Glomerular endothelial cell (primary cell): ENCODE results near the gene TREM2. TPM values are rescaled to one million over a fixed set of nuclear protein-coding genes. Genes with fewer than 3 reads are reported as not detected.
"Not testable (repeated sequence)": the region's sequence is repeated elsewhere in the genome, so short reads cannot be mapped to it uniquely, and the experiment has no call there.

Source experiments
- DNase-seq: peaks from one replicate; pipeline ENCODE4 v3.0.0-alpha.2; 2011; ENCODE audit warnings: low read depth, low spot score; ENCODE audit errors: extremely low read depth
- total RNA-seq: library from RNA; depleted of rRNA; stranded (reverse); fragments of >200 nt; gene quantifications from 2 replicates; pipeline ENCODE4 v1.2.3, GENCODE V29; 2015

TREM2 gene
- not detected in 2 replicates for total RNA-seq

- no peak for DNase-seq
Observed at GRCh38 chr6:41162687-41163418, at the start of gene TREM2. TREM2 (minus strand) TSS chr6:41163116; CDS start chr6:41163082, 34 bp downstream.

- no peak for DNase-seq
Observed at GRCh38 chr6:41209547-41210320, 46.8 kb upstream of the TREM2 start.

GRCh38 chr6:41208439-41209106, 45.7 kb upstream of the TREM2 start:
- DNase-seq, result no peak

GRCh38 chr6:41204156-41204555, 41.2 kb upstream of the TREM2 start:
- no peak for DNase-seq

GRCh38 chr6:41201764-41202173, 38.9 kb upstream of the TREM2 start:
- DNase-seq, result no peak

- no peak for DNase-seq
Observed at GRCh38 chr6:41200901-41201763, 38.2 kb upstream of the TREM2 start, which contains the start of gene TREML2. TREML2 (minus strand) TSS chr6:41201149; CDS start chr6:41201008, 141 bp downstream.

- DNase-seq, result no peak
Observed at GRCh38 chr6:41200296-41200900, 37.5 kb upstream of the TREM2 start.

- no peak for DNase-seq
Observed at GRCh38 chr6:41199552-41200246, 36.8 kb upstream of the TREM2 start.

GRCh38 chr6:41197234-41197633, 34.3 kb upstream of the TREM2 start:
- DNase-seq, result no peak

GRCh38 chr6:41194386-41194785, 31.5 kb upstream of the TREM2 start:
- DNase-seq, result no peak

GRCh38 chr6:41193884-41194283, 31.0 kb upstream of the TREM2 start:
- DNase-seq, result no peak

GRCh38 chr6:41193171-41193734, 30.3 kb upstream of the TREM2 start:
- no peak for DNase-seq

GRCh38 chr6:41191569-41191968, 28.7 kb upstream of the TREM2 start:
- DNase-seq, result no peak

- no peak for DNase-seq
Observed at GRCh38 chr6:41190791-41191190, 27.9 kb upstream of the TREM2 start.

GRCh38 chr6:41189967-41190366, 27.1 kb upstream of the TREM2 start:
- DNase-seq, result no peak

- DNase-seq, result not testable (repeated sequence)
Observed at GRCh38 chr6:41189046-41189445, 26.1 kb upstream of the TREM2 start.

GRCh38 chr6:41187924-41188886, 25.3 kb upstream of the TREM2 start:
- no peak for DNase-seq

GRCh38 chr6:41186031-41186562, 23.2 kb upstream of the TREM2 start:
- DNase-seq, result no peak
